GM21390 (cell line): ENCODE measurements around the gene PIM3.

Source experiments
- ATAC-seq: cut with Tn5 transposase; IDR thresholded peaks from one replicate; pipeline ENCODE4 v1.9.1; 2021; ENCODE audit not compliant: unreplicated experiment

The PIM3 gene

GRCh38 chr22:49999946-50000586 lies 39.5 kb downstream of the PIM3 start:
- no peak for ATAC-seq

GRCh38 chr22:50000587-50001387 lies 40.2 kb downstream of the PIM3 start:
- no peak for ATAC-seq

- no peak for ATAC-seq
Measured at GRCh38 chr22:50001388-50002231, 41.0 kb downstream of the PIM3 start.

- no peak for ATAC-seq
Measured at GRCh38 chr22:50002791-50003190, 42.2 kb downstream of the PIM3 start.

GRCh38 chr22:50004918-50005317 lies 44.3 kb downstream of the PIM3 start:
- ATAC-seq, result no peak

- ATAC-seq, result no peak
Measured at GRCh38 chr22:50007057-50007511, 46.5 kb downstream of the PIM3 start.

- no peak for ATAC-seq
Measured at GRCh38 chr22:50008151-50009040, 47.8 kb downstream of the PIM3 start.

- no peak for ATAC-seq
Measured at GRCh38 chr22:50009251-50009650, 48.7 kb downstream of the PIM3 start.

- no peak for ATAC-seq
Measured at GRCh38 chr22:50009765-50010675, 49.4 kb downstream of the PIM3 start.

GRCh38 chr22:50010676-50011446 lies 50.3 kb downstream of the PIM3 start:
- ATAC-seq, result no peak

- no peak for ATAC-seq
Measured at GRCh38 chr22:50011447-50012210, 51.1 kb downstream of the PIM3 start.

- ATAC-seq, result no peak
Measured at GRCh38 chr22:50012211-50013181, 51.9 kb downstream of the PIM3 start, which contains the start of gene IL17REL. IL17REL (minus strand) TSS chr22:50012765; CDS start chr22:50012646, 119 bp downstream.
